Measurements from ENCODE around the gene CASKIN2.

DNA sequence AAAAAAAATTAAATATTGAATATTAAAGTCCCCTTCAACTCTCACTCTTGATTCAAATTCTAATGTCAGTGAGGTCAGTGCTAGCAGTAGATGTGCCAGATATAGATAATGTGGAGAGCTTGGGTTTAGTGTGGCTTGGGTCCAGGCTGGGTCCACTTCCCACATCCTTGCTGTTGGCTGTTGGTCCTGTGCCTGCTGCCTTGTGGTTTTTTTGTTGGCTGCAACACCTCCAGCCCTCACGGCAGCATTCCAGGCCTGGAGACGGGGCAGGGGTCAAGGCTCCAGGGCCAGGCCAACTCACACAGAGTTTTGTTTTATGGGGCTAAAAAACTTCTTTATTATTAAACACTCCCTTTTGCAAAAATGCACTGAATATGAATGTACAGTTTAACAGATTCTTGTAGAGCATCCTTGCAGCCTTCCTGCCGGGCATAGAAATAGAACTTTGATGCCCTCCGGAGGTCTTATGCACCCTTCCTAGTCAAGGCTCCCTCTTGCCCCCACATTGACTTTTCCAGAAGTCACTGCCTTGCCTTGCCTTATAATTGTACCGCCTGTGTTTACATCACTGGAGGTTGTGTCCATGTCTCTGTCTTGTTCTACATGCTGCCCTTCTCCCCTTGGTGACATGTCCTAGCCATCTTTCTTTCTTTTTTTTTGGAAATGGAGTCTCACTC lies 46.7 kb upstream of the CASKIN2 start:
- no peak for TF ChIP-seq CTCF (IDR thresholded peaks at IDR 0.05 in 2 of 3, conservative IDR thresholded peaks at IDR 0.05 in 1 of 3; ENCODE audit: control insufficient read depth in 2 of 3, extremely low read depth in 1 of 3, insufficient read depth in 1 of 3, low read depth in 3 of 3, low read length in 3 of 3)
- TF ChIP-seq POLR2A (IDR thresholded peaks at IDR 0.05; ENCODE audit: low read depth, low read length): no peak
- TF ChIP-seq POU2F2 (IDR thresholded peaks at IDR 0.05; ENCODE audit: borderline replicate concordance, low read depth, low read length): no peak
- TF ChIP-seq FOXM1 (IDR thresholded peaks at IDR 0.05; ENCODE audit: low read depth, low read length): no peak
- TF ChIP-seq STAT3 (IDR thresholded peaks at IDR 0.05; ENCODE audit: low read depth, low read length): no peak
- TF ChIP-seq SPI1 (IDR thresholded peaks at IDR 0.05; ENCODE audit: borderline replicate concordance, insufficient read depth, low read depth, low read length): no peak
- TF ChIP-seq POLR2AphosphoS5 (IDR thresholded peaks at IDR 0.05; ENCODE audit: low read length): no peak
- TF ChIP-seq RAD21 (IDR thresholded peaks at IDR 0.05; ENCODE audit: insufficient read depth, low read depth, low read length): no peak
- no peak for TF ChIP-seq RUNX3 (IDR thresholded peaks at IDR 0.05; ENCODE audit: low read length)
- no peak for TF ChIP-seq ZNF207 (IDR thresholded peaks at IDR 0.05; ENCODE audit: borderline replicate concordance)

All from GM12878 (cell line).